Activated T-helper 2 cell treated with anti-CD3 and anti-CD28 coated beads, Interferon-gamma antibody, Interleukin-2, Interleukin-4, amounts not matched to agents 10 μg/mL and 5 μg/mL and 100 μg/mL, durations not matched to agents 14 hours and 24 hours and 36 hours (primary cell): ENCODE data around the gene ZNF536. TPM values are rescaled to one million over a fixed set of nuclear protein-coding genes. Genes with fewer than 3 reads are reported as not detected.

ENCODE experiments used
- DNase-seq: peaks from one replicate; pipeline ENCODE4 v3.0.0; 2021; ENCODE audit warnings: low spot score
- H3K27ac Mint-ChIP-seq: one replicate; pipeline ENCODE4 v1.8.0; 2021; ENCODE audit warnings: mixed read lengths
- H3K27me3 Mint-ChIP-seq: one replicate; pipeline ENCODE4 v1.8.0; 2021; ENCODE audit warnings: low read depth, mixed read lengths
- H3K36me3 Mint-ChIP-seq: one replicate; pipeline ENCODE4 v1.8.0; 2021; ENCODE audit warnings: low read depth, mixed read lengths
- H3K4me1 Mint-ChIP-seq: one replicate; pipeline ENCODE4 v1.8.0; 2021; ENCODE audit warnings: low read depth, mixed read lengths
- H3K4me3 Mint-ChIP-seq: one replicate; pipeline ENCODE4 v1.8.0; 2021; ENCODE audit warnings: low read depth, mild to moderate bottlenecking, moderate library complexity, mixed read lengths
- H3K9me3 Mint-ChIP-seq: one replicate; pipeline ENCODE4 v1.8.0; 2021; ENCODE audit warnings: mixed read lengths
- intact Hi-C: fragments of 100-400 bp; cut with micrococcal nuclease; formaldehyde crosslinking; loops from one replicate; pipeline ENCODE4 v1.15.1; 2023
- total RNA-seq: library from RNA; stranded (reverse); gene quantifications from 2 replicates; pipeline ENCODE4 v1.2.3, GENCODE V29; 2022

Gene ZNF536
- total RNA-seq, 1 donor from 2014 or later = not detected

DNA sequence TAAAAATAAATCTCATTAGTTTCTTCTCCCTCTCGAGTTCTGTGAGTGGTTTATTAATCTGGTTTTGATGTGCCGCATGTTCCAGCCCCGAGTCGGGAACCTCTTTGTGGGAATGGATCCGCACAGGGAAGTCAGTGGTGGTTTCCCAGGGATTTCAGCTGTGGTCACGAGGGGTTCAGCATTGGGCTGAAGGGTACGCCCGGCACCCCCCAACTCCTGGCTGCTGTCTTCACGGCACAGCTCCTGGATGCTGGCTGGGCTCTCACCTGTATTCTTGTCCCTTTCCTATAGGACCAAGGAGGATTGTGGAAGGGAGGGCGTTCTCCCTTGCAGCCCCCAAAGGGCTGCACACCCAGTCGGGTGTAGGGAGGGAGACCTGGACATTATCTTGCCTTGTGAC, 167.8 kb downstream of the ZNF536 start:
- Mint-ChIP-seq H3K9me3 (no peaks in the 10 kb centered on the region), H3K4me1 (no peaks in the 10 kb centered on the region), H3K36me3 (no peaks in the 10 kb centered on the region), H3K27ac (no peak overlapping the region), H3K27me3 (no peaks in the 10 kb centered on the region), H3K4me3 (no peak overlapping the region)
- DNase-seq = no peak
- intact Hi-C loops = no loop called here

DNA sequence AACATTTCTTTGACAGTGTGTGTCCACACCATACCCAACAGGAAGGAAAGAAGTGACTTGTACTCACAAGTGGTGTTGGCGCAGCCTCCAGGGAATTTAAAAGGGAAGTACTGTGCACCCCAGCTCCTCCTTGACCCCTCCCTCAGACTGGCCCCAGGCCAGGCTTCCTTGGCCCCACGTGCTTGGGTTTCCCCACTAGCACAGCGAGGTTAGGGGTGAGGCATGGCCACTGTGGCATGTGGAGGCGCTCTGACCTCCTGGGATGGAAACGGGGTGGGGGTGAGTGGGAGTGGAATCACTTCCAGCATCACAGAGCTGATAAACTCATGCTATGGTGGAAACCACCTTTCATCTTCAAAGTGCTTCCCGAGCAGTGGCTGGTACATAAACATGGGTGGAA, 168.6 kb downstream of the ZNF536 start:
- intact Hi-C loops = no loop called here
- no peaks in the 10 kb centered on the region for H3K9me3 Mint-ChIP-seq
- H3K27ac Mint-ChIP-seq = no peak overlapping the region
- no peaks in the 10 kb centered on the region for H3K27me3 Mint-ChIP-seq
- DNase-seq = no peak
- H3K36me3 Mint-ChIP-seq = no peaks in the 10 kb centered on the region
- no peaks in the 10 kb centered on the region for H3K4me1 Mint-ChIP-seq
- no peak overlapping the region for H3K4me3 Mint-ChIP-seq

DNA sequence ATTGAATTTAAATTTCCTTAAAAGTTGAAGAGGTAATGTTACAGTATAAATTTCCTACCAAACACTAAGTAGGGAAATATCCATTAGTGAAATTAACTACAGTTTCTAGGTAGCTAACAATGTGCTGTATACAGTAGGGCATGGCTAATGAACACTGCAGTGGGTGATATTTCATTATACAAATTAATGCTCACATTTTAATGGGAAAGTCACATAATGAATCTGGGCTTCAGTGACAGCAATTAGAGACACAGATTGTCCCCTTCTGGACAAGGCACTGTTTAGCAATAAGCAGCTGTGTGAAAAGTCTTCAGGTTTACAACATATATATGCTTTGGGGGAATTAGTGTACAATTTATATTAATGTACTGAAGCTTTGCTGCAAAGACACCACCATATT, 169.4 kb downstream of the ZNF536 start:
- no peaks in the 10 kb centered on the region for H3K36me3 Mint-ChIP-seq
- H3K27ac Mint-ChIP-seq = no peak overlapping the region
- no peaks in the 10 kb centered on the region for H3K27me3 Mint-ChIP-seq
- no peaks in the 10 kb centered on the region for H3K4me1 Mint-ChIP-seq
- no peak overlapping the region for H3K4me3 Mint-ChIP-seq
- no peaks in the 10 kb centered on the region for H3K9me3 Mint-ChIP-seq
- intact Hi-C loops = no loop called here
- DNase-seq = no peak

DNA sequence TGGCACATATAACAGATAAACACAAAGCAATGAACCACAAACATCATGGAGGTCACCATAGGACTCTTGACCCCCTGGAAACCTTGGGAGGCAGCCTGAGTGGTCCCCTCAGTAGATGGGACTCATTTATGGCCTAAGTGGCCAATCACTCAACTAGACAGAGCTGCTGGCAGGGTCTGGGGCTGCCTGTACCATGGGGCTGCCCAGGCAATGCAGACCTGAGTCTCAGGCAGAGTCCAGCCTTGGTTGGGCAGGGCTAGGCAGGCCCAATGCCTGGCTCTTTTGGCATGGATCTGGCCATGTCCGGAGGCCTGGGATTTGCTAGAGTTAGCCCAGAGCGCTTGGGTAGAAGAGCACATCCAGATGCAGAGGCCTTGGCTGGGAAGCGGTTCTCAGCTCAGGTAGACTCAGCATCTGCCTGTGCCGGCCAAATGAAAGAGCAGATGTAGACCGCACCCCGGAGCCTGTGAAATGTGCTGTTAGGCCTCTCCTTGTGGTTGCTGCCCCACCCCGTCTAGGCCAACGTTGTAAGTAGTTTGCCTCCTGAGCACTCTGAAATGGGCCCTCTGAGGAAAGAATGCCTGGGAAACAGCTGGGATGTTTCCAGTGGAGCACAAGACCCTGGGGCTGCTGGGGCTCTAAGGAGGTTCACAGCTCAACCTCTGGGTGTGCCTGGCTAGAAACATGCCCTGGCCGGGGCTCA, 171.2 kb downstream of the ZNF536 start:
- no peak overlapping the region for H3K27ac Mint-ChIP-seq
- intact Hi-C loops = no loop called here
- no peaks in the 10 kb centered on the region for H3K9me3 Mint-ChIP-seq
- no peak overlapping the region for H3K4me3 Mint-ChIP-seq
- H3K4me1 Mint-ChIP-seq = no peaks in the 10 kb centered on the region
- H3K27me3 Mint-ChIP-seq = no peaks in the 10 kb centered on the region
- no peak for DNase-seq
- H3K36me3 Mint-ChIP-seq = no peaks in the 10 kb centered on the region

- H3K9me3 Mint-ChIP-seq = no peaks in the 10 kb centered on the region
- no peak overlapping the region for H3K27ac Mint-ChIP-seq
- no peak overlapping the region for H3K4me3 Mint-ChIP-seq
- intact Hi-C loops = no loop called here
- no peaks in the 10 kb centered on the region for H3K27me3 Mint-ChIP-seq
- no peaks in the 10 kb centered on the region for H3K36me3 Mint-ChIP-seq
- H3K4me1 Mint-ChIP-seq = peaks cover 2% of the 10 kb centered on the region
- DNase-seq = no peak
These were observed 173.6 kb downstream of the ZNF536 start for GRCh38 chr19:30545752-30546151.

- H3K4me1 Mint-ChIP-seq = peaks cover 2% of the 10 kb centered on the region
- H3K9me3 Mint-ChIP-seq = no peaks in the 10 kb centered on the region
- no peaks in the 10 kb centered on the region for H3K27me3 Mint-ChIP-seq
- DNase-seq = no peak
- H3K36me3 Mint-ChIP-seq = no peaks in the 10 kb centered on the region
- H3K4me3 Mint-ChIP-seq = no peak overlapping the region
- H3K27ac Mint-ChIP-seq = no peak overlapping the region
- intact Hi-C loops = no loop called here
These were observed 174.1 kb downstream of the ZNF536 start for GRCh38 chr19:30546332-30546731.

- intact Hi-C loops = no loop called here
- H3K4me1 Mint-ChIP-seq = peaks cover 2% of the 10 kb centered on the region
- no peak for DNase-seq
- no peak overlapping the region for H3K27ac Mint-ChIP-seq
- no peaks in the 10 kb centered on the region for H3K36me3 Mint-ChIP-seq
- no peaks in the 10 kb centered on the region for H3K27me3 Mint-ChIP-seq
- H3K4me3 Mint-ChIP-seq = no peak overlapping the region
- H3K9me3 Mint-ChIP-seq = no peaks in the 10 kb centered on the region
These were observed 175.1 kb downstream of the ZNF536 start for GRCh38 chr19:30547246-30547645.

DNA sequence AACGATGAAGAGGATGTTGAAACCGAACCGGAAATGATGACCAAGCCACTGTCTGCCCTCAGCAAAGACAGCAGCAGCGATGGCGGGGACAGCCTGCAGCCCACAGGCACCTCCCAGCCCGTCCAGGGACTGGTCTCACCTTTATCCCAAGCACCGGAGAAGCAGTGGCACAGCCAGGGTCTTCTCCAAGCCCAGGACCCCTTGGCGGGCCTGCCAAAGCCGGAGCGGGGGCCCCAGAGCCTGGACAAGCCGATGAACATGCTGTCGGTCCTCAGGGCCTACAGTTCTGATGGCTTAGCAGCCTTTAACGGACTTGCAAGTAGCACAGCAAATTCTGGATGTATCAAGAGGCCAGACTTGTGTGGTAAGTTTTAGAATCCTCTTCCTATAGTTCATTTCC, 177.0 kb downstream of the ZNF536 start:
- intact Hi-C loops = no loop called here
- no peak overlapping the region for H3K27ac Mint-ChIP-seq
- no peaks in the 10 kb centered on the region for H3K9me3 Mint-ChIP-seq
- H3K27me3 Mint-ChIP-seq = no peaks in the 10 kb centered on the region
- DNase-seq = no peak
- no peak overlapping the region for H3K4me3 Mint-ChIP-seq
- no peaks in the 10 kb centered on the region for H3K36me3 Mint-ChIP-seq
- peaks cover 2% of the 10 kb centered on the region for H3K4me1 Mint-ChIP-seq

- no peak overlapping the region for H3K4me3 Mint-ChIP-seq
- H3K36me3 Mint-ChIP-seq = no peaks in the 10 kb centered on the region
- no peak for DNase-seq
- no peaks in the 10 kb centered on the region for H3K27me3 Mint-ChIP-seq
- no peak overlapping the region for H3K27ac Mint-ChIP-seq
- intact Hi-C loops = no loop called here
- H3K9me3 Mint-ChIP-seq = no peaks in the 10 kb centered on the region
- peaks cover 2% of the 10 kb centered on the region for H3K4me1 Mint-ChIP-seq
These were observed 179.1 kb downstream of the ZNF536 start for GRCh38 chr19:30551271-30551670.

- intact Hi-C loops = no loop called here
- Mint-ChIP-seq H3K36me3 (no peaks in the 10 kb centered on the region), H3K4me1 (peaks cover 2% of the 10 kb centered on the region), H3K27ac (no peak overlapping the region), H3K27me3 (no peaks in the 10 kb centered on the region), H3K9me3 (no peaks in the 10 kb centered on the region), H3K4me3 (no peak overlapping the region)
- no peak for DNase-seq
These were observed 180.4 kb downstream of the ZNF536 start for GRCh38 chr19:30552593-30552992.

GRCh38 chr19:30555075-30555790, 183.0 kb downstream of the ZNF536 start:
- intact Hi-C loops = no loop called here
- no peaks in the 10 kb centered on the region for H3K27me3 Mint-ChIP-seq
- no peak overlapping the region for H3K27ac Mint-ChIP-seq
- H3K36me3 Mint-ChIP-seq = no peaks in the 10 kb centered on the region
- DNase-seq = no peak
- no peaks in the 10 kb centered on the region for H3K9me3 Mint-ChIP-seq
- no peak overlapping the region for H3K4me3 Mint-ChIP-seq
- H3K4me1 Mint-ChIP-seq = peaks cover 2% of the 10 kb centered on the region

DNA sequence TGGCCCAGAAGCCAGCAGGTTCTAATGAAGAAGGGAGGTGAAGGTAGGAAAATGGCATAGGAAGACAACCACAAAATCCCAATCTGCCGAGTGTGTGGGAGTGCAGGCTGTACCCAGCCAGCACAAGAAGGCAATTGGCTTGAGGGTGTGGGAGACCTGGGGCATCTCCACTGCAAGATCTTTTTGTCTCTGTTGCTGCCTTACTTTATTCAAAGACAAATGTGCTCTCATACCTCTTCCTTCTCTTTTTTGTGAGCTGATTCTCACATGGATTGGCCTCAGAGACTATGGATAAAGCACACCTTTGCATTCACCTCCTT, 183.6 kb downstream of the ZNF536 start:
- no peak overlapping the region for H3K27ac Mint-ChIP-seq
- H3K4me1 Mint-ChIP-seq = no peaks in the 10 kb centered on the region
- H3K4me3 Mint-ChIP-seq = no peak overlapping the region
- no peaks in the 10 kb centered on the region for H3K36me3 Mint-ChIP-seq
- H3K9me3 Mint-ChIP-seq = no peaks in the 10 kb centered on the region
- intact Hi-C loops = no loop called here
- DNase-seq = no peak
- H3K27me3 Mint-ChIP-seq = no peaks in the 10 kb centered on the region

DNA sequence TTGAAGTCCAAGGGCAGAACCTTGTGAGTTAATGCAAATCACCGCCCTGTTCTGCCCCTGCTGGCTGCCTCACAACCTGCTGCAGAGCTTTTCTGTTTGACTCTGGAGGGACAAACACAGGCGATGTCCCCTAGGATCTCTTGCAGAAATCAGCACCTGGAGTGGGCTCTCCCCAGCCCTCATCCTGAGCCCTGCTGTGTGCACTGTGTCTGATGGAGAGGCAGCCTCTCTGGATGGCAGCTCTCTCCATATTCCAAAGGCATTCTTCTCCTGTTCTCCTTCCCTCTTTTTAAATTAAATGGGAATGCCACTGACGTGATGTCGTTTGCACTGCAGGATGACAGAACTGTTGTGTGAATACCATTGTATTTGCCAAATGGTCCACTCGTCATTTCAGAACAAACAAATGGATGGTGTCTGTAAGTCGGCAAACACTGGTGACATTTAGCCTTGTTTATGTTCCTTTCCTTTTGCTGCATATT, 184.1 kb downstream of the ZNF536 start:
- Mint-ChIP-seq H3K9me3 (no peaks in the 10 kb centered on the region), H3K27me3 (no peaks in the 10 kb centered on the region), H3K4me3 (no peak overlapping the region), H3K36me3 (no peaks in the 10 kb centered on the region), H3K4me1 (no peaks in the 10 kb centered on the region), H3K27ac (no peak overlapping the region)
- intact Hi-C loops = no loop called here
- no peak for DNase-seq
